Panc1 (cell line): ENCODE data around the gene EHD1. TPM values are rescaled to one million over a fixed set of nuclear protein-coding genes. Genes with fewer than 3 reads are reported as not detected.
A peak's percentile ranks its signal among the peaks of the same experiment; 100 is the strongest.

Experiments
- ATAC-seq: fragments of 200-7000 bp; cut with Tn5 transposase; 2 replicates; pipeline ENCODE4 v1.9.1; 2020; ENCODE audit warnings: mild to moderate bottlenecking, moderate library complexity
- BruUV-seq: library from RNA; stranded (reverse); fragments of 400-500 nt; replicated peaks from 2 replicates; lab custom pipeline; 2021; lab: Mats Ljungman, UMichigan
- CTCF ChIA-PET: fragments of 300-600 bp; sonication (Branson Sonifier 250); formaldehyde crosslinking; loops from one replicate; lab custom pipeline; 2022; ENCODE audit warnings: antibody characterized with exemption; lab: Charles Lee
- POLR2A ChIA-PET: fragments of 300-600 bp; sonication (Branson Sonifier 250); formaldehyde crosslinking; loops from one replicate; lab custom pipeline; 2022; ENCODE audit warnings: antibody characterized with exemption; lab: Charles Lee
- DNase-seq: peaks from one replicate; pipeline ENCODE4 v3.0.0-alpha.2; 2010; ENCODE audit warnings: low read depth, low spot score
- H3K27ac ChIP-seq: 2 replicates; pipeline ENCODE4 v1.5.1; 2011; ENCODE audit warnings: mild to moderate bottlenecking, low read length, inconsistent platforms
- H3K27me3 ChIP-seq: fragments of 200-500 bp; sonication (Bioruptor generic); 2 replicates; pipeline ENCODE4 v1.6.0; 2014; ENCODE audit warnings: low read length, inconsistent platforms; ENCODE audit not compliant: control insufficient read depth, insufficient read depth
- H3K36me3 ChIP-seq: fragments of 200-500 bp; sonication (Bioruptor generic); 2 replicates; pipeline ENCODE4 v1.5.1; 2014; ENCODE audit warnings: inconsistent platforms, mild to moderate bottlenecking, low read length, moderate library complexity; ENCODE audit not compliant: control insufficient read depth, insufficient read depth
- H3K4me1 ChIP-seq: 2 replicates; pipeline ENCODE4 v1.5.1; 2011; ENCODE audit warnings: inconsistent platforms, mild to moderate bottlenecking, low read length, moderate library complexity; ENCODE audit not compliant: control insufficient read depth, insufficient read depth
- H3K4me3 ChIP-seq, 2 experiments: 2 replicates each; pipeline ENCODE4 v1.5.1; 2011 to 2012; ENCODE audit warnings: low read depth in 2 of 2, low read length in 2 of 2, mild to moderate bottlenecking in 2 of 2, inconsistent platforms in 1 of 2, moderate library complexity in 1 of 2
- H3K9me3 ChIP-seq: fragments of 200-500 bp; sonication (Bioruptor generic); 2 replicates; pipeline ENCODE4 v1.5.1; 2014; ENCODE audit warnings: low read depth, mild to moderate bottlenecking, inconsistent platforms, low read length, moderate library complexity; ENCODE audit not compliant: control insufficient read depth, insufficient read depth
- POLR2AphosphoS5 ChIP-seq: IDR thresholded peaks from 2 replicates; pipeline ENCODE4 v1.6.1; 2012; ENCODE audit warnings: mild to moderate bottlenecking, low read depth, low read length, moderate library complexity
- SIN3A ChIP-seq: IDR thresholded peaks from 2 replicates; pipeline ENCODE4 v1.6.1; 2012; ENCODE audit warnings: low read depth, mild to moderate bottlenecking, low read length, moderate library complexity, borderline replicate concordance; ENCODE audit not compliant: insufficient read depth
- TCF7L2 ChIP-seq: IDR thresholded peaks from 2 replicates; pipeline ENCODE4 v1.6.1; 2011; ENCODE audit warnings: mild to moderate bottlenecking, low read depth, low read length, inconsistent platforms
- in situ Hi-C: cut with HindIII; loops from 2 replicates; pipeline ENCODE4 v1.10.0; 2016; ENCODE audit warnings: low sequenced_read_pairs, low pct_unique_long_range_greater_than_20kb
- intact Hi-C: fragments of 100-400 bp; cut with micrococcal nuclease; formaldehyde crosslinking; loops from one replicate; pipeline ENCODE4 v1.10.0; 2022; ENCODE audit not compliant: unreplicated experiment
- total RNA-seq: library from RNA; stranded (reverse); gene quantifications from one replicate; pipeline ENCODE4 v1.2.1, GENCODE V29; 2021; ENCODE audit not compliant: unreplicated experiment
- TF ChIP-seq, protein P1 (sequence below), 2 experiments: IDR thresholded peaks; 2 replicates each; pipeline ENCODE4 v1.6.1; 2011 to 2012; ENCODE audit warnings: low read depth in 2 of 2, control low read depth in 1 of 2, low read length in 1 of 2, mild to moderate bottlenecking in 1 of 2, moderate library complexity in 1 of 2; ENCODE audit not compliant: insufficient read depth in 1 of 2
- TF ChIP-seq, protein P2 (sequence below): fragments of 450-650 bp; IDR thresholded peaks from 2 replicates; pipeline ENCODE4 v1.5.1; 2017; ENCODE audit warnings: mild to moderate bottlenecking

The EHD1 gene
- total RNA-seq, 1 experiment from 2014 or later: 186 TPM

DNA sequence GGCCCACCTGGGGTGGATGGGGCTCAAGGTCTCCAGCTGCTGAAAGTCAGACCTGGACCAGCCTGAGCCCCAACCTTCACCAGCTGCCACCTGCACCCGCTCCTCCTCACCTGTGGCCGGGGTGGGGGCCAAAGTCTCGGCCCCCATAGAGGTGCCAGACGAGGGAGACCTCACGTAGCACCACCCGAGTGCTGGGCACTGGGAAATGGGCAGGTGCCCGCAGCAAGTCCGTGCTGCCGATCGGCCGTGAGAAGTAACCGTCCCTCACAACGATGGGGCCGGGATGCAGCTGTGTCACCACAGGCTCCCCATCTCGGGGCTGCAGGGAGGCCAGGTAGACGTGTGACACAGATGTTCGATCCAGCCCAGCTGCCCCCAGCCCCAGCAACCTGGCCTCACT, 22.4 kb upstream of the EHD1 start:
- no peak for DNase-seq

DNA sequence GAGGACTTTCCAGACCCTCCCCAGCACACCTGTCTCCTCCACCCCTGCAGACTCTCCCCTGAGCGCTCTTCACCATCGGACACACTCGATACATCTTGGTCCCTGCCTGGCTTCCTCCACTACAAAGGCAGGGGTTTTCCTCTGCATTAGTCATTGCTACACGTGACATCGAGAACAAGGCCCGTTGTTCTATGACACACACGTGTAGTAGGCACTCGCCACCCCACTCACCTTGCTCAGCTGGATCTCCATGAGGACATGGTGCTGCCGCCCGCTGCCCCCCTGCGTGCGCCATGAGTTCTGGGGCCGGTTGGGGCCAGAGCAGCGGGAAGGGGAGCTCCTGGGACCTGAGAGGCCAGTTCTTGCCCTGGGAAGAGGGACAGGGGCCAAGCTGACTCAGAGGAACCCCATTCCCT, 21.9 kb upstream of the EHD1 start:
- ATAC-seq: peak; percentile 70
- Histone ChIP-seq H3K4me1 (peaks cover 7% of the 10 kb centered on the region), H3K36me3 (no peaks in the 10 kb centered on the region; the same call in 1 of the 2 replicates), H3K27me3 (no peaks in the 10 kb centered on the region), H3K4me3 (no peak overlapping the region), H3K27ac (peak overlapping the region; percentile 36), H3K9me3 (no peaks in the 10 kb centered on the region)
- ChIA-PET CTCF (interaction anchor here (0.6 to 1.1 kb wide), 4 partner anchors 12 to 113 kb away, joined by 3 to 9 read pairs (median 4); no protein-coding TSS in a partner anchor), POLR2A (interaction anchor here (1.0 kb wide), 1 partner anchor 12 kb away, joined by 3 read pairs; no protein-coding TSS in a partner anchor)
- DNase-seq: no peak
- TF ChIP-seq POLR2AphosphoS5 (no peak), TCF7L2 (peak; percentile 58; the same call in 1 of the 2 replicates)
- BruUV-seq: no TSS peak
- intact Hi-C loops (no loop called here), in situ Hi-C loops (no loop called here)

More for the DNA sequence above, 22.4 kb upstream of the EHD1 start:
- TF ChIP-seq, protein P1, sequence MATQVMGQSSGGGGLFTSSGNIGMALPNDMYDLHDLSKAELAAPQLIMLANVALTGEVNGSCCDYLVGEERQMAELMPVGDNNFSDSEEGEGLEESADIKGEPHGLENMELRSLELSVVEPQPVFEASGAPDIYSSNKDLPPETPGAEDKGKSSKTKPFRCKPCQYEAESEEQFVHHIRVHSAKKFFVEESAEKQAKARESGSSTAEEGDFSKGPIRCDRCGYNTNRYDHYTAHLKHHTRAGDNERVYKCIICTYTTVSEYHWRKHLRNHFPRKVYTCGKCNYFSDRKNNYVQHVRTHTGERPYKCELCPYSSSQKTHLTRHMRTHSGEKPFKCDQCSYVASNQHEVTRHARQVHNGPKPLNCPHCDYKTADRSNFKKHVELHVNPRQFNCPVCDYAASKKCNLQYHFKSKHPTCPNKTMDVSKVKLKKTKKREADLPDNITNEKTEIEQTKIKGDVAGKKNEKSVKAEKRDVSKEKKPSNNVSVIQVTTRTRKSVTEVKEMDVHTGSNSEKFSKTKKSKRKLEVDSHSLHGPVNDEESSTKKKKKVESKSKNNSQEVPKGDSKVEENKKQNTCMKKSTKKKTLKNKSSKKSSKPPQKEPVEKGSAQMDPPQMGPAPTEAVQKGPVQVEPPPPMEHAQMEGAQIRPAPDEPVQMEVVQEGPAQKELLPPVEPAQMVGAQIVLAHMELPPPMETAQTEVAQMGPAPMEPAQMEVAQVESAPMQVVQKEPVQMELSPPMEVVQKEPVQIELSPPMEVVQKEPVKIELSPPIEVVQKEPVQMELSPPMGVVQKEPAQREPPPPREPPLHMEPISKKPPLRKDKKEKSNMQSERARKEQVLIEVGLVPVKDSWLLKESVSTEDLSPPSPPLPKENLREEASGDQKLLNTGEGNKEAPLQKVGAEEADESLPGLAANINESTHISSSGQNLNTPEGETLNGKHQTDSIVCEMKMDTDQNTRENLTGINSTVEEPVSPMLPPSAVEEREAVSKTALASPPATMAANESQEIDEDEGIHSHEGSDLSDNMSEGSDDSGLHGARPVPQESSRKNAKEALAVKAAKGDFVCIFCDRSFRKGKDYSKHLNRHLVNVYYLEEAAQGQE (IDR thresholded peaks at IDR 0.05; ENCODE audit: insufficient read depth in 1 of 2, low read depth in 2 of 2, low read length in 1 of 2): no peak
- TF ChIP-seq, protein P2, sequence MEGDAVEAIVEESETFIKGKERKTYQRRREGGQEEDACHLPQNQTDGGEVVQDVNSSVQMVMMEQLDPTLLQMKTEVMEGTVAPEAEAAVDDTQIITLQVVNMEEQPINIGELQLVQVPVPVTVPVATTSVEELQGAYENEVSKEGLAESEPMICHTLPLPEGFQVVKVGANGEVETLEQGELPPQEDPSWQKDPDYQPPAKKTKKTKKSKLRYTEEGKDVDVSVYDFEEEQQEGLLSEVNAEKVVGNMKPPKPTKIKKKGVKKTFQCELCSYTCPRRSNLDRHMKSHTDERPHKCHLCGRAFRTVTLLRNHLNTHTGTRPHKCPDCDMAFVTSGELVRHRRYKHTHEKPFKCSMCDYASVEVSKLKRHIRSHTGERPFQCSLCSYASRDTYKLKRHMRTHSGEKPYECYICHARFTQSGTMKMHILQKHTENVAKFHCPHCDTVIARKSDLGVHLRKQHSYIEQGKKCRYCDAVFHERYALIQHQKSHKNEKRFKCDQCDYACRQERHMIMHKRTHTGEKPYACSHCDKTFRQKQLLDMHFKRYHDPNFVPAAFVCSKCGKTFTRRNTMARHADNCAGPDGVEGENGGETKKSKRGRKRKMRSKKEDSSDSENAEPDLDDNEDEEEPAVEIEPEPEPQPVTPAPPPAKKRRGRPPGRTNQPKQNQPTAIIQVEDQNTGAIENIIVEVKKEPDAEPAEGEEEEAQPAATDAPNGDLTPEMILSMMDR: no peak
- Histone ChIP-seq H3K36me3 (no peaks in the 10 kb centered on the region; the same call in 1 of the 2 replicates), H3K4me1 (peaks cover 7% of the 10 kb centered on the region), H3K27ac (peak overlapping the region; percentile 36), H3K27me3 (no peaks in the 10 kb centered on the region), H3K9me3 (no peaks in the 10 kb centered on the region), H3K4me3 (no peak overlapping the region)
- in situ Hi-C loops: no loop called here
- POLR2A ChIA-PET: interaction anchor here (1.0 kb wide), 1 partner anchor 11 kb away, joined by 3 read pairs; no protein-coding TSS in a partner anchor
- no peak for ATAC-seq
- CTCF ChIA-PET: interaction anchor here (0.6 to 1.1 kb wide), 2 partner anchors 51 to 113 kb away, joined by 3 to 9 read pairs; no protein-coding TSS in a partner anchor
- intact Hi-C loops: no loop called here
- no TSS peak for BruUV-seq

DNA sequence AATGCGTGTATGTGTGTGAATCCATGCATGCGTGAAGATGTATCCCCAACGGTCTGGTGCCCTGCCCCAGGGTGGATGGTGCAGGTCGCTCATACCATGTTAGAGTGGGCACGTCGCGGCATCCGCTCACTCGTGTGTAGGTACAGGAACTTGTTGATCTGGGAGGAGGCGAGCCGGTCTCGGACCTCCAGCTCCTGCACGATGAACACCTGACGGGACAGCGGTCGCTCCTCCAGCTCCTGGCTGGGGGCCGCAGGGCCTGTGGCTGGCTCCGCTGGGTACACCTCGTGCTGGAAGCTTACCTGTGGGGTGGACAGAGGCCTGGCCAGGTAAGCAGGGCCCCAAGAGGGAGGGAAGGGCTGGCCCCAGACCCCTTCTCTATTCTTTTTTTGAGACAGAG, 20.1 kb upstream of the EHD1 start:
- POLR2A ChIA-PET: no interaction called here

More for the DNA sequence above, 20.1 kb upstream of the EHD1 start:
- in situ Hi-C loops (no loop called here), intact Hi-C loops (no loop called here)
- CTCF ChIA-PET: interaction anchor here (0.6 to 0.8 kb wide), 2 partner anchors 10 to 54 kb away, joined by 3 read pairs; no protein-coding TSS in a partner anchor
- BruUV-seq: no TSS peak
- peaks cover 20% of the 10 kb centered on the region for H3K4me1 ChIP-seq
- no peaks in the 10 kb centered on the region for H3K27me3 ChIP-seq
- no peak overlapping the region for H3K4me3 ChIP-seq
- ATAC-seq: no peak
- no peaks in the 10 kb centered on the region; the same call in 1 of the 2 replicates for H3K36me3 ChIP-seq
- DNase-seq: no peak
- no peak for TF ChIP-seq TCF7L2
- no peak for TF ChIP-seq SIN3A
- TF ChIP-seq, protein P1 (IDR thresholded peaks at IDR 0.05; ENCODE audit: insufficient read depth in 1 of 2, low read depth in 2 of 2, low read length in 1 of 2): no peak
- no peak for TF ChIP-seq POLR2AphosphoS5
- TF ChIP-seq, protein P2: no peak
- no peak overlapping the region for H3K27ac ChIP-seq
- H3K9me3 ChIP-seq: no peaks in the 10 kb centered on the region
